PC-9 (cell line): ENCODE results near the gene PPIL4. TPM values are rescaled to one million over a fixed set of nuclear protein-coding genes. Genes with fewer than 3 reads are reported as not detected.

Experiments
- BruUV-seq: library from RNA; stranded (reverse); fragments of 400-500 nt; replicated peaks from 2 replicates; lab custom pipeline; 2021; lab: Mats Ljungman, UMichigan
- CTCF ChIA-PET: fragments of 300-600 bp; sonication (Branson Sonifier 250); formaldehyde crosslinking; loops from one replicate; lab custom pipeline; 2022; ENCODE audit warnings: antibody characterized with exemption; lab: Charles Lee
- POLR2A ChIA-PET: fragments of 300-600 bp; sonication (Branson Sonifier 250); formaldehyde crosslinking; loops from one replicate; lab custom pipeline; 2022; ENCODE audit warnings: antibody characterized with exemption; ENCODE audit not compliant: unreplicated experiment; lab: Charles Lee
- DNase-seq, 2 experiments: peaks; one replicate each; pipeline versions ENCODE4 v3.0.0 to v3.0.0-alpha.2; 2015 to 2022; ENCODE audit warnings: mixed read lengths in 1 of 2
- H2AFZ ChIP-seq: fragments of 200-600 bp; sonication (generic); 2 replicates; pipeline ENCODE4 v1.8.1; 2017; ENCODE audit warnings: antibody characterized with exemption
- H3F3A ChIP-seq: fragments of 200-600 bp; sonication (generic); 2 replicates; pipeline ENCODE4 v1.8.1; 2017; ENCODE audit warnings: antibody characterized with exemption, mild to moderate bottlenecking, low read depth; ENCODE audit not compliant: insufficient read depth
- H3K27ac ChIP-seq: fragments of 200-600 bp; sonication (generic); 2 replicates; pipeline ENCODE4 v1.6.1; 2016; ENCODE audit warnings: mixed run types
- H3K27me3 ChIP-seq: fragments of 200-600 bp; sonication (generic); 2 replicates; pipeline ENCODE4 v1.6.1; 2016; ENCODE audit warnings: low read depth, mixed run types; ENCODE audit not compliant: insufficient read depth
- H3K36me3 ChIP-seq: fragments of 200-600 bp; sonication (generic); 2 replicates; pipeline ENCODE4 v1.6.1; 2016; ENCODE audit warnings: low read depth, mixed run types
- H3K4me1 ChIP-seq: fragments of 200-600 bp; sonication (generic); replicated peaks from 2 replicates; pipeline ENCODE4 v1.6.1; 2016; ENCODE audit warnings: mixed run types; ENCODE audit not compliant: insufficient read depth
- H3K4me2 ChIP-seq: fragments of 200-600 bp; sonication (generic); 2 replicates; pipeline ENCODE4 v1.6.1; 2017; ENCODE audit warnings: mixed run types
- H3K4me3 ChIP-seq: fragments of 200-600 bp; sonication (generic); 2 replicates; pipeline ENCODE4 v1.6.1; 2016; ENCODE audit warnings: mixed run types
- H3K79me2 ChIP-seq: fragments of 200-600 bp; sonication (generic); 2 replicates; pipeline ENCODE4 v1.6.1; 2017; ENCODE audit warnings: low read depth, mixed run types
- H3K9me2 ChIP-seq: fragments of 200-600 bp; sonication (generic); 2 replicates; pipeline ENCODE4 v1.8.1; 2017; ENCODE audit warnings: mild to moderate bottlenecking; ENCODE audit not compliant: insufficient read depth
- H3K9me3 ChIP-seq: fragments of 200-600 bp; sonication (generic); 2 replicates; pipeline ENCODE4 v1.8.1; 2016; ENCODE audit warnings: low read depth; ENCODE audit not compliant: insufficient read depth
- H4K20me1 ChIP-seq: fragments of 200-600 bp; sonication (generic); 2 replicates; pipeline ENCODE4 v1.8.1; 2017; ENCODE audit not compliant: insufficient read depth
- EZH2 ChIP-seq: fragments of 200-600 bp; sonication (generic); IDR thresholded peaks from 2 replicates; pipeline ENCODE4 v1.8.0; 2017; ENCODE audit warnings: antibody characterized with exemption, low read depth
- intact Hi-C: fragments of 100-400 bp; cut with micrococcal nuclease; formaldehyde crosslinking; loops from one replicate; pipeline ENCODE4 v1.10.0; 2022; ENCODE audit not compliant: unreplicated experiment
- total RNA-seq: library from RNA; stranded (reverse); gene quantifications from 2 replicates; pipeline ENCODE4 v1.2.3, GENCODE V29; 2021
- TF ChIP-seq, protein P1 (sequence below): fragments of 200-600 bp; sonication (generic); conservative IDR thresholded peaks from 2 replicates; pipeline ENCODE4 v1.6.1; 2017; ENCODE audit warnings: mixed run types, antibody characterized with exemption, mild to moderate bottlenecking, moderate library complexity

Gene PPIL4
- total RNA-seq, 1 experiment from 2014 or later, result 13.5 TPM

DNA sequence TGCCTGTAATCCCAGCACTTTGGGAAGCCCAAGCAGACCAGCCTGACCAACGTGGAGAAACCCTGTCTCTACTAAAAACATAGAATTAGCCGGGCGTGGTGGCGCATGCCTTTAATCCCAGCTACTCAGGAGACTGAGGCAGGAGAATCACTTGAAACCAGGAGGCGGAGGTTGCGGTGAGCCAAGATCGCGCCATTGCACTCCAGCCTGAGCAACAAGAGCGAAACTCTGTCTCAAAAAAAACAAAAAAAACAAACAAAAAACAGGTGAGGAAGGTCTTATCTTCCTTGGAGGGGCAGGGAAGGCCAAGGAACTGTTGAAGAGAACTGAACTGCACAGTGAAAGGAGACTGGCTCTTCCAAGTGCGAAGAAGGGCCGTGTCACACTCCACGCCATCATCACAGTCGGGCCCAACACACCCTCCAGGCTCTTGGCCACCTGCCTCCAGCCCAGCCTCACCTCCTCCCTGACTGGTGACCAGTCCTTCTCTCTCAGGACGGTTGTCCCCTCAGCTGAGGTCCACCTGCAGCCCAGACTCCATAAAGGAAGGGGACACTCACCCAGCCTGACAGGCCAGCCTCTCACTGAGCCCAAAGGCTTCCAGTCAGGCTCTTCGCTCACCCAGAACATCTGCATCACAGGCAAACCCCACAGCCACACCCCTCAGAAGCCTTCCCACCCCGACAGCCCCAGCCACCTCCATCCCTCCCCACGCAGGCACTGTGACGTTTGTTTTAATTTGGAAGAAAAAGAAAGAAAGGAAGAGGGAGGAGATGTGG lies 65.2 kb downstream of the PPIL4 start:
- Histone ChIP-seq H2AFZ (no peak overlapping the region), H3K27ac (no peak overlapping the region), H3K36me3 (no peaks in the 10 kb centered on the region), H3K9me3 (no peaks in the 10 kb centered on the region), H3K4me3 (no peak overlapping the region), H3K9me2 (no peaks in the 10 kb centered on the region), H4K20me1 (no peaks in the 10 kb centered on the region), H3K79me2 (no peaks in the 10 kb centered on the region), H3K27me3 (no peaks in the 10 kb centered on the region), H3K4me2 (no peak overlapping the region), H3K4me1 (0 out of 2 replicates have a peak, but pooled peaks cover 9% of the 10 kb centered on the region), H3F3A (no peaks in the 10 kb centered on the region)
- DNase-seq, result no peak
- BruUV-seq, result no TSS peak
- CTCF ChIA-PET, result no interaction called here
- POLR2A ChIA-PET, result no interaction called here
- TF ChIP-seq, protein P1, sequence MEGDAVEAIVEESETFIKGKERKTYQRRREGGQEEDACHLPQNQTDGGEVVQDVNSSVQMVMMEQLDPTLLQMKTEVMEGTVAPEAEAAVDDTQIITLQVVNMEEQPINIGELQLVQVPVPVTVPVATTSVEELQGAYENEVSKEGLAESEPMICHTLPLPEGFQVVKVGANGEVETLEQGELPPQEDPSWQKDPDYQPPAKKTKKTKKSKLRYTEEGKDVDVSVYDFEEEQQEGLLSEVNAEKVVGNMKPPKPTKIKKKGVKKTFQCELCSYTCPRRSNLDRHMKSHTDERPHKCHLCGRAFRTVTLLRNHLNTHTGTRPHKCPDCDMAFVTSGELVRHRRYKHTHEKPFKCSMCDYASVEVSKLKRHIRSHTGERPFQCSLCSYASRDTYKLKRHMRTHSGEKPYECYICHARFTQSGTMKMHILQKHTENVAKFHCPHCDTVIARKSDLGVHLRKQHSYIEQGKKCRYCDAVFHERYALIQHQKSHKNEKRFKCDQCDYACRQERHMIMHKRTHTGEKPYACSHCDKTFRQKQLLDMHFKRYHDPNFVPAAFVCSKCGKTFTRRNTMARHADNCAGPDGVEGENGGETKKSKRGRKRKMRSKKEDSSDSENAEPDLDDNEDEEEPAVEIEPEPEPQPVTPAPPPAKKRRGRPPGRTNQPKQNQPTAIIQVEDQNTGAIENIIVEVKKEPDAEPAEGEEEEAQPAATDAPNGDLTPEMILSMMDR, result no peak
- TF ChIP-seq EZH2, result no peak
- intact Hi-C loops, result no loop called here

DNA sequence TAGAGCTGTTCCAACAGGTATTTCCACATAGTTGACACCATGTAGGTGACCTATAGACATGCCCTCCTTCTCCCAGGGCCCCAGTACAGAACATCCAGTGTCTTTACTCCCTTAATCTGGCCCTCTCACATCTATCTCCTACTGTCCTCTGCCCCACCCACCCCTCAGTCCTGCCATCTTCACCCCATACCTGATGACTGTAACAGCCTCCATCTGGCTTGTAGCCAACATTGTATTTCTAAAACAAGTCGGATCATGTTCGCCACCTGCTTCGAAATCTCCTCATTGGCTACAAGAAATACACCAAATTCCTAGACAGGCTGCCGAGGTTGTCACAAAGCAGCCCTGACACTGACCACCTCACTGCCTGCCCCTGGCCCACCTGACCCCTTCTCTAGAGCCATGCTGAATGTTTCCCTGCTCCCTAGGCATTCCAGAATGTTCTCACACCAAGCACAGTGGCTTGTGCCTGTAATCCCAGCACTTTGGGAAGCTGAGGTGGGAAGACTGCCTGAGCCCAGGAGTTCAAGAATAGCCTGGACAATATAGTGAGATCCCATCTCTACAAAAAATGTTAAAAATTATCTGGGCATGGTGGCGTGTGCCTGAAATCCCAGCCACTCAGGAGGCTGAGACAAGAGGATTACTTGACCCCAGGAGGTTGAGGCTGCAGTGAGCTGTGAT lies 67.1 kb downstream of the PPIL4 start:
- no peak overlapping the region for H3K27ac ChIP-seq
- intact Hi-C loops, result no loop called here
- no TSS peak for BruUV-seq
- H3K4me1 ChIP-seq, result no peaks in the 10 kb centered on the region
- DNase-seq, result no peak
- no peak overlapping the region for H2AFZ ChIP-seq
- H3K4me2 ChIP-seq, result no peak overlapping the region
- H3F3A ChIP-seq, result no peaks in the 10 kb centered on the region
- no peaks in the 10 kb centered on the region for H3K79me2 ChIP-seq
- H3K4me3 ChIP-seq, result no peak overlapping the region
- ChIA-PET CTCF (no interaction called here), POLR2A (interaction anchor here (0.6 kb wide), 1 partner anchor 12 kb away, joined by 3 read pairs; no protein-coding TSS in a partner anchor)
- no peaks in the 10 kb centered on the region for H3K9me2 ChIP-seq
- no peaks in the 10 kb centered on the region for H4K20me1 ChIP-seq
- no peaks in the 10 kb centered on the region for H3K9me3 ChIP-seq
- no peak for TF ChIP-seq EZH2
- TF ChIP-seq, protein P1, result no peak
- no peaks in the 10 kb centered on the region for H3K36me3 ChIP-seq
- H3K27me3 ChIP-seq, result no peaks in the 10 kb centered on the region

DNA sequence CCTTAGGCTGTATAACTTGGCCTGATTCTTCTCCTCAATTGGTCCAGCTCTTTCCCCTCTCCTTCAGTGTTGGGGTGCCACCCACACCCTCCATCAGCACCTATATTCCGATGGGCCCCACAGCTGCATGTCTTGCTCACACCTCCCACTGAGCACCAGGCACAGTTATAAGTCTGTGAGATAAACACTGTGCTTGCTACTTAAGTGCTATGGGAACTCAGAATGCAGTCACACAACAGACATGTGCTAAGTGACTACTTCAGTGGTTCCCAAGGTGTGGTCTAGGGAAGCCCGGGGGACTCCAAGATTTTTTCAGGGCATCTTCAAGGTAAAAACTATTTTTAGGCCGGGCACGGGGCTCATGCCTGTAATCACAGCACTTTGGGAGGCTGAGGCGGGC lies 68.3 kb downstream of the PPIL4 start:
- Histone ChIP-seq H4K20me1 (no peaks in the 10 kb centered on the region), H3K4me1 (no peaks in the 10 kb centered on the region), H3K4me2 (no peak overlapping the region), H3K9me2 (no peaks in the 10 kb centered on the region), H3K9me3 (no peaks in the 10 kb centered on the region), H3F3A (no peaks in the 10 kb centered on the region), H3K4me3 (no peak overlapping the region), H3K36me3 (no peaks in the 10 kb centered on the region), H3K27me3 (no peaks in the 10 kb centered on the region), H2AFZ (no peak overlapping the region), H3K79me2 (no peaks in the 10 kb centered on the region), H3K27ac (no peak overlapping the region)
- intact Hi-C loops, result no loop called here
- ChIA-PET POLR2A (no interaction called here), CTCF (no interaction called here)
- no peak for DNase-seq
- BruUV-seq, result no TSS peak
- no peak for TF ChIP-seq EZH2
- TF ChIP-seq, protein P1, result no peak
